Activated CD8-positive, alpha-beta memory T cell treated with anti-CD3 and anti-CD28 coated beads, Interleukin-2, amount 10 ng/mL, durations not matched to agents 7 days and 5 days (primary cell): ENCODE measurements around the gene ATF7IP2. TPM values are rescaled to one million over a fixed set of nuclear protein-coding genes. Genes with fewer than 3 reads are reported as not detected.
"Not testable (repeated sequence)": the region's sequence is repeated elsewhere in the genome, so short reads cannot be mapped to it uniquely, and the experiment has no call there.

Experiments used
- ATAC-seq: fragments of 150-1000 bp; cut with Tn5 transposase; one replicate; pipeline ENCODE4 v1.10.0; 2021; ENCODE audit warnings: moderate library complexity
- CTCF ChIA-PET: fragments of 350-600 bp; sonication (Branson Sonifier 250); formaldehyde crosslinking; loops from one replicate; lab custom pipeline; 2021; ENCODE audit warnings: antibody characterized with exemption; lab: Charles Lee
- DNase-seq: peaks from one replicate; pipeline ENCODE4 v3.0.0-alpha.2; 2020
- H3K27ac Mint-ChIP-seq: one replicate; pipeline ENCODE4 v1.8.0; 2021; ENCODE audit warnings: mild to moderate bottlenecking, mixed read lengths
- H3K27me3 Mint-ChIP-seq: one replicate; pipeline ENCODE4 v1.8.0; 2021; ENCODE audit warnings: mixed read lengths
- H3K36me3 Mint-ChIP-seq: one replicate; pipeline ENCODE4 v1.8.0; 2021; ENCODE audit warnings: mild to moderate bottlenecking, mixed read lengths
- H3K4me1 Mint-ChIP-seq: one replicate; pipeline ENCODE4 v1.8.0; 2021; ENCODE audit warnings: mixed read lengths
- H3K4me3 Mint-ChIP-seq: one replicate; pipeline ENCODE4 v1.8.0; 2021; ENCODE audit warnings: mild to moderate bottlenecking, moderate library complexity, mixed read lengths
- H3K9me3 Mint-ChIP-seq: one replicate; pipeline ENCODE4 v1.8.0; 2022; ENCODE audit warnings: low read depth, mixed read lengths
- total RNA-seq, 2 experiments: library from RNA; stranded (reverse); gene quantifications; one replicate each; pipeline ENCODE4 v1.2.3, GENCODE V29; 2021

Gene ATF7IP2, protein sequence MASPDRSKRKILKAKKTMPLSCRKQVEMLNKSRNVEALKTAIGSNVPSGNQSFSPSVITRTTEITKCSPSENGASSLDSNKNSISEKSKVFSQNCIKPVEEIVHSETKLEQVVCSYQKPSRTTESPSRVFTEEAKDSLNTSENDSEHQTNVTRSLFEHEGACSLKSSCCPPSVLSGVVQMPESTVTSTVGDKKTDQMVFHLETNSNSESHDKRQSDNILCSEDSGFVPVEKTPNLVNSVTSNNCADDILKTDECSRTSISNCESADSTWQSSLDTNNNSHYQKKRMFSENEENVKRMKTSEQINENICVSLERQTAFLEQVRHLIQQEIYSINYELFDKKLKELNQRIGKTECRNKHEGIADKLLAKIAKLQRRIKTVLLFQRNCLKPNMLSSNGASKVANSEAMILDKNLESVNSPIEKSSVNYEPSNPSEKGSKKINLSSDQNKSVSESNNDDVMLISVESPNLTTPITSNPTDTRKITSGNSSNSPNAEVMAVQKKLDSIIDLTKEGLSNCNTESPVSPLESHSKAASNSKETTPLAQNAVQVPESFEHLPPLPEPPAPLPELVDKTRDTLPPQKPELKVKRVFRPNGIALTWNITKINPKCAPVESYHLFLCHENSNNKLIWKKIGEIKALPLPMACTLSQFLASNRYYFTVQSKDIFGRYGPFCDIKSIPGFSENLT
- total RNA-seq: 10 to 100 TPM; 17.7 to 18.7 TPM

GRCh38 chr16:10385725-10386516 lies at the start of gene ATF7IP2:
TSS of gene ATF7IP2 (plus strand) at chr16:10386061. CDS start at chr16:10430621, 44,560 bp downstream.
- CTCF ChIA-PET: interaction anchor here (0.5 kb wide), 1 partner anchor 129 kb away, joined by 4 read pairs; no protein-coding TSS in a partner anchor
- peak within 1 kb of the TSS; percentile 89 for H3K27ac Mint-ChIP-seq
- peaks cover 26% of the 10 kb centered on the region for H3K36me3 Mint-ChIP-seq
- H3K9me3 Mint-ChIP-seq: no peaks in the 10 kb centered on the region
- peak; percentile 99 for ATAC-seq
- peaks cover 35% of the 10 kb centered on the region for H3K4me1 Mint-ChIP-seq
- peak within 1 kb of the TSS; percentile 92 for H3K4me3 Mint-ChIP-seq
- H3K27me3 Mint-ChIP-seq: peaks cover 5% of the 10 kb centered on the region
- DNase-seq: peak; percentile 94

- peaks cover 19% of the 10 kb centered on the region for H3K9me3 Mint-ChIP-seq
- ATAC-seq (no peak), DNase-seq (no peak)
- no peak overlapping the region for H3K4me3 Mint-ChIP-seq
- peaks cover 6% of the 10 kb centered on the region for H3K36me3 Mint-ChIP-seq
- H3K27ac Mint-ChIP-seq: no peak overlapping the region
- H3K27me3 Mint-ChIP-seq: no peaks in the 10 kb centered on the region
- peaks cover 4% of the 10 kb centered on the region for H3K4me1 Mint-ChIP-seq
- CTCF ChIA-PET: interaction anchor here (0.7 kb wide), 1 partner anchor 83 kb away, joined by 3 read pairs; no protein-coding TSS in a partner anchor
Observed at GRCh38 chr16:10338426-10338825, 47.4 kb upstream of the ATF7IP2 start.

- Mint-ChIP-seq H3K27ac (no peak overlapping the region), H3K36me3 (peaks cover 6% of the 10 kb centered on the region), H3K9me3 (peaks cover 23% of the 10 kb centered on the region), H3K4me1 (no peaks in the 10 kb centered on the region), H3K4me3 (no peak overlapping the region), H3K27me3 (no peaks in the 10 kb centered on the region)
- DNase-seq: no peak
- ATAC-seq: no peak
- CTCF ChIA-PET: no interaction called here
Observed at GRCh38 chr16:10339777-10340732, 45.8 kb upstream of the ATF7IP2 start.

GRCh38 chr16:10343124-10343760 lies 42.6 kb upstream of the ATF7IP2 start:
- Mint-ChIP-seq H3K4me3 (no peak overlapping the region), H3K36me3 (peaks cover 6% of the 10 kb centered on the region), H3K4me1 (no peaks in the 10 kb centered on the region), H3K27ac (no peak overlapping the region), H3K9me3 (peaks cover 23% of the 10 kb centered on the region), H3K27me3 (no peaks in the 10 kb centered on the region)
- CTCF ChIA-PET: no interaction called here
- ATAC-seq (no peak), DNase-seq (no peak)

GRCh38 chr16:10344699-10345098 lies 41.2 kb upstream of the ATF7IP2 start:
- H3K27ac Mint-ChIP-seq, H3K27me3 Mint-ChIP-seq, ATAC-seq, H3K36me3 Mint-ChIP-seq, DNase-seq, H3K4me1 Mint-ChIP-seq, CTCF ChIA-PET, H3K4me3 Mint-ChIP-seq: not testable (repeated sequence)
- peaks cover 20% of the 10 kb centered on the region for H3K9me3 Mint-ChIP-seq

DNA sequence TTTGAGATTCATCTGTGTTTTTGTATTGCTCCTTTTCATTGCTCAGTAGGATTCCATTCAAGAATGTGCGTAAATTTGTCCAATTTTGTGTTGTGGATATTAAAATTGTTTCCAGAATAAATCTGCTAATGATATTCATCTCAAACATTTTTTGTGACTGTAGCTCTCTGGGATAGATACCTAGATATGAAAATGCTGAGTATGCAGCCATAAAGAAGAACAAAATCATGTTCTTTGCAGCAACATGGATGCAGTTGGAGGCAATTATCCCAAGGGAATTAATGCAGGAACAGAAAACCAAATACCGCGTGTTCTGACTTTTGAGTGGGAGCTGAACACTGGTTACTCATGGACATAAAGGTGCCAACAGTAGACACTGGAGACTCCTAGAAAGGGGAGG lies 40.2 kb upstream of the ATF7IP2 start:
- peaks cover 3% of the 10 kb centered on the region for H3K36me3 Mint-ChIP-seq
- CTCF ChIA-PET: no interaction called here
- DNase-seq (no peak), ATAC-seq (no peak)
- H3K4me1 Mint-ChIP-seq: no peaks in the 10 kb centered on the region
- H3K9me3 Mint-ChIP-seq: peaks cover 15% of the 10 kb centered on the region
- H3K27ac Mint-ChIP-seq: no peak overlapping the region
- H3K27me3 Mint-ChIP-seq: no peaks in the 10 kb centered on the region
- no peak overlapping the region for H3K4me3 Mint-ChIP-seq

DNA sequence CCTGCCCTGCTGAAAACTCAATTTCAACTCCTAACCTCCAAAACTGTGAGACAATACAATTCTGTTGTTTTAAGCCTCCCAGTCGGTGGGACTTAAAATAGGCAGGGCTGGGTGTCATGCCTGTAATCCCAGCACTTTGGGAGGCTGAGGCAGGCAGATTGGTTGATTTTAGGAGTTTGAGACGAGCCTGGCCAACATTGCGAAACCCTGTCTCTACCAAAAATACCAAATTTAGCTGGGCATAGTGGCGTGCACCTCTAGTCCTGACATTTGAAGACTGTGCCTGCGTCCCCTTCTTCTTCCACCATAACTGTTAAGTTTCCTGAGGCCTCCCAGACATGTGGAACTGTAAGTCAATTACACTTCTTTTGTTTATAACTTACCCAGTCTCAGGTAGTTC lies 36.0 kb upstream of the ATF7IP2 start:
- ATAC-seq (no peak), DNase-seq (no peak)
- Mint-ChIP-seq H3K4me1 (no peaks in the 10 kb centered on the region), H3K27ac (no peak overlapping the region), H3K36me3 (no peaks in the 10 kb centered on the region), H3K9me3 (no peaks in the 10 kb centered on the region), H3K4me3 (no peak overlapping the region), H3K27me3 (no peaks in the 10 kb centered on the region)
- CTCF ChIA-PET: no interaction called here

DNA sequence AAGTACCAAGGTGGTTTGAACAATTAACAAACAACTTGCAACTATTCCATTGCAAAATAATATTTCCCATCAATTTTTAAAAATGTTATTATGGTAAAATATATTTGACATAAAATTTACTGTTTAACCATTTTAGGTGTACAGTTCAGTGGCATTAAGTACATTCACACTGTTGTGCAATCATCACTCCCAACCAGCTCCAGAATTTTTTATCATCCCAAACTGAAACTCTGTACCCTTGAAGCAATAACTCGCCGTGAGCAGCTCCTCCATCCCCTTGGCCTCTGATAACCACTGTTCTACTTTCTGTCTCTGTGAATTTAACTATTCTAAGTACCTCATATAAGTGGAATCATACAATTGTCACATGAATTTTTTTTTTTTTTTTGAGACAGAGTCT lies 33.6 kb upstream of the ATF7IP2 start:
- H3K27ac Mint-ChIP-seq: no peak overlapping the region
- H3K9me3 Mint-ChIP-seq: no peaks in the 10 kb centered on the region
- CTCF ChIA-PET: no interaction called here
- no peaks in the 10 kb centered on the region for H3K27me3 Mint-ChIP-seq
- no peaks in the 10 kb centered on the region for H3K4me1 Mint-ChIP-seq
- no peaks in the 10 kb centered on the region for H3K36me3 Mint-ChIP-seq
- H3K4me3 Mint-ChIP-seq: no peak overlapping the region
- ATAC-seq (no peak), DNase-seq (no peak)

GRCh38 chr16:10355589-10355988 lies 30.3 kb upstream of the ATF7IP2 start:
- DNase-seq (no peak), ATAC-seq (no peak)
- H3K4me1 Mint-ChIP-seq: no peaks in the 10 kb centered on the region
- H3K36me3 Mint-ChIP-seq: no peaks in the 10 kb centered on the region
- CTCF ChIA-PET: no interaction called here
- no peak overlapping the region for H3K27ac Mint-ChIP-seq
- no peak overlapping the region for H3K4me3 Mint-ChIP-seq
- H3K27me3 Mint-ChIP-seq: no peaks in the 10 kb centered on the region
- H3K9me3 Mint-ChIP-seq: no peaks in the 10 kb centered on the region

DNA sequence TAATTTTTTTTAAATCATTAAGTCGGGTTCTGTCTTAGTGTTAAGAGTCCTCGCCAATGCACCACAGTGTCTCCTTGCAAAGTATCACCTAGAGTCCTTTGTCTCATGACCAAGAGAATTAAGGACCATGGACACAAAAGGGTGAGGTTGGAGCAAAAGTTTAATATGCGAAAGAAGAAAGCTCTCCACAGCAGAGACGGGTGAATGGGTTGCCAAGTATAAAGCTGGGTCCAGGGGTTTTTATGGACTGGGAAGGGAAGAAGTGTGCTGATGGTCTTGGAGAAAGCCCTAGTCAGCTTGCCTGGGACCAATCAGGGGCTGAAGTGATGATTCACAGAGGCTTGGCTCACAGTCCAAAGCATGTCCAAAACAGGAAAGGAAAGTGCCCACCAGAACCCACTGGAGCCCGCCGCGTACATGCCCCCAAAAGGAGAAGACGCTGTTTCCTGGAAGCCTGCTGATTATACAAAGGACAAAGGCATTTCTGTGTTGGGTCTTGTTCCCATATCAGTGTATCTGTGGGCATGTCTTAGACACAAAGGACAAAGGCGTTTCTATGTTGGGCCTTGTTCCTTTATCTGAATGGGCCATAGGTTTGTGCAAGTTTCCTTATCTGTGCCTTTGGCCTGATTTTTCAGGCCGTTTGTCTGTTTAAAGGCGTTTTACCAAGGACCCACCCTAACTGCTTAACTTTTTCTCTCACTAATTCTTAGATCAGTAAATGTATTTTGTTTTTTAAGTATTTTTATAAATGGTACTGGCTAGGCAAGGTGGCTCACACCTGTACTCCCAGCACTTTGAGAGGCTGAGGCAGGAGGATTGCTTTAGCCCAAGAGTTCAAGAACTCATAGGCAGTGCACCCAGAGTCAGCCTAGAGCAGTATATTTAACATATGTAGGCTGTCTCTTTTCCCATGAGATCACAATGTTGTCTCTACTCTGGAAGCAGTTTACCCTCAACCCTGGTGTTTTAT lies 28.7 kb upstream of the ATF7IP2 start:
- DNase-seq (no peak), ATAC-seq (no peak)
- H3K27me3 Mint-ChIP-seq: no peaks in the 10 kb centered on the region
- H3K4me1 Mint-ChIP-seq: peaks cover 3% of the 10 kb centered on the region
- H3K36me3 Mint-ChIP-seq: peaks cover 2% of the 10 kb centered on the region
- H3K9me3 Mint-ChIP-seq: no peaks in the 10 kb centered on the region
- no peak overlapping the region for H3K4me3 Mint-ChIP-seq
- CTCF ChIA-PET: no interaction called here
- no peak overlapping the region for H3K27ac Mint-ChIP-seq

GRCh38 chr16:10361747-10362076 lies 24.1 kb upstream of the ATF7IP2 start:
- H3K27me3 Mint-ChIP-seq, CTCF ChIA-PET, ATAC-seq, H3K36me3 Mint-ChIP-seq, H3K27ac Mint-ChIP-seq, H3K9me3 Mint-ChIP-seq, DNase-seq, H3K4me1 Mint-ChIP-seq, H3K4me3 Mint-ChIP-seq: not testable (repeated sequence)
